HepG2 (cell line): ENCODE data around the gene RREB1. TPM values are rescaled to one million over a fixed set of nuclear protein-coding genes. Genes with fewer than 3 reads are reported as not detected.
A peak's percentile ranks its signal among the peaks of the same experiment; 100 is the strongest.

Experiments
- ATF4 ChIP-seq, 2 experiments: fragments of 450-650 bp in 1 of 2; sonication (generic) in 1 of 2; formaldehyde crosslinking; IDR thresholded peaks; 2 replicates each; pipeline versions ENCODE4 v1.5.0 to v1.8.0; 2020 to 2022; ENCODE audit warnings: mild to moderate bottlenecking in 1 of 2, missing genetic modification reagents in 1 of 2
- ATF7-NPFF ChIP-seq: sonication (generic); formaldehyde crosslinking; IDR thresholded peaks from 2 replicates; pipeline ENCODE4 v1.8.1; 2023; ENCODE audit warnings: mild to moderate bottlenecking, low read depth, missing genetic modification reagents, moderate library complexity
- CC2D1A ChIP-seq: sonication (generic); formaldehyde crosslinking; IDR thresholded peaks from 2 replicates; pipeline ENCODE4 v1.8.1; 2023; ENCODE audit warnings: mild to moderate bottlenecking, missing genetic modification reagents
- DMTF1 ChIP-seq: sonication (generic); formaldehyde crosslinking; IDR thresholded peaks from 2 replicates; pipeline ENCODE4 v1.4.0; 2020; ENCODE audit warnings: mild to moderate bottlenecking, missing genetic modification reagents
- FOXA3 ChIP-seq: IDR thresholded peaks from 2 replicates; pipeline ENCODE4 v1.6.1; 2016; ENCODE audit warnings: missing genetic modification reagents, missing compliant biosample characterization
- FOXM1 ChIP-seq: sonication (generic); formaldehyde crosslinking; IDR thresholded peaks from 2 replicates; pipeline ENCODE4 v1.5.0; 2020; ENCODE audit warnings: missing genetic modification reagents
- KLF9 ChIP-seq: IDR thresholded peaks from 2 replicates; pipeline ENCODE4 v1.6.1; 2016; ENCODE audit warnings: low read depth
- MEF2D ChIP-seq: sonication (generic); formaldehyde crosslinking; IDR thresholded peaks from 2 replicates; pipeline ENCODE4 v1.5.1; 2020; ENCODE audit warnings: mild to moderate bottlenecking, missing genetic modification reagents
- NBN ChIP-seq: fragments of 450-650 bp; conservative IDR thresholded peaks from 2 replicates; pipeline ENCODE4 v1.6.1; 2017
- NR1H2 ChIP-seq: sonication (generic); formaldehyde crosslinking; IDR thresholded peaks from 2 replicates; pipeline ENCODE4 v1.8.1; 2022; ENCODE audit warnings: low read depth, missing genetic modification reagents, borderline replicate concordance
- PHF8 ChIP-seq: sonication (generic); formaldehyde crosslinking; IDR thresholded peaks from 2 replicates; pipeline ENCODE4 v1.5.0; 2020; ENCODE audit warnings: missing genetic modification reagents
- PREB ChIP-seq: sonication (generic); formaldehyde crosslinking; IDR thresholded peaks from 2 replicates; pipeline ENCODE4 v1.4.0; 2020; ENCODE audit warnings: missing genetic modification reagents
- SNAI1 ChIP-seq: sonication (generic); formaldehyde crosslinking; IDR thresholded peaks from 2 replicates; pipeline ENCODE4 v1.5.0; 2020; ENCODE audit warnings: mild to moderate bottlenecking, missing genetic modification reagents, borderline replicate concordance
- THAP9 ChIP-seq: sonication (generic); formaldehyde crosslinking; IDR thresholded peaks from 2 replicates; pipeline ENCODE4; 2020; ENCODE audit warnings: missing genetic modification reagents, mild to moderate bottlenecking, borderline replicate concordance
- ZNF18 ChIP-seq: sonication (generic); formaldehyde crosslinking; IDR thresholded peaks from 2 replicates; pipeline ENCODE4 v1.8.0; 2022; ENCODE audit warnings: mild to moderate bottlenecking, missing genetic modification reagents; ENCODE audit not compliant: insufficient replicate concordance
- ZNF256 ChIP-seq: sonication (generic); formaldehyde crosslinking; conservative IDR thresholded peaks from 2 replicates; pipeline ENCODE4 v1.4.0; 2020; ENCODE audit warnings: missing genetic modification reagents
- ZNF460 ChIP-seq: sonication (generic); formaldehyde crosslinking; IDR thresholded peaks from 2 replicates; pipeline ENCODE4 v1.5.1; 2020; ENCODE audit warnings: missing genetic modification reagents, mild to moderate bottlenecking, borderline replicate concordance
- ZNF773 ChIP-seq: sonication (generic); formaldehyde crosslinking; IDR thresholded peaks from 2 replicates; pipeline ENCODE4 v1.4.0; 2020; ENCODE audit warnings: missing genetic modification reagents, borderline replicate concordance
- ZNF775 ChIP-seq: sonication (generic); formaldehyde crosslinking; IDR thresholded peaks from 2 replicates; pipeline ENCODE4 v1.4.0; 2020; ENCODE audit warnings: missing genetic modification reagents, mild to moderate bottlenecking, moderate library complexity, borderline replicate concordance
- ZSCAN22 ChIP-seq: sonication (generic); formaldehyde crosslinking; IDR thresholded peaks from 2 replicates; pipeline ENCODE4 v1.4.0; 2020; ENCODE audit warnings: mild to moderate bottlenecking, missing genetic modification reagents
- ZSCAN29 ChIP-seq: sonication (generic); formaldehyde crosslinking; conservative IDR thresholded peaks from 2 replicates; pipeline ENCODE4 v1.4.0; 2020; ENCODE audit warnings: mild to moderate bottlenecking, missing genetic modification reagents
- polyA plus RNA-seq, 8 experiments: library from polyadenylated mRNA; depleted of rRNA in 3 of 8; stranded (reverse) in 7 of 8; unstranded in 1 of 8; fragments of >200 nt; fragmentation: Illumina TruSeq in 4 of 8; extraction: Trizol in 4 of 8; gene quantifications; 2 replicates each; pipeline versions ENCODE4 v1.2.1 to v1.2.3, GENCODE V29; 2011 to 2016; ENCODE audit warnings: low read depth in 4 of 8, missing spikeins in 1 of 8, mixed read lengths in 1 of 8; ENCODE audit not compliant: insufficient read depth in 1 of 8
- total RNA-seq, 5 experiments: library from RNA; depleted of rRNA; stranded (reverse); fragments of >200 nt; fragmentation: Illumina TruSeq; extraction: Trizol; gene quantifications; 2 replicates each; pipeline ENCODE4 v1.2.3, GENCODE V29; 2016; ENCODE audit warnings: low read depth in 1 of 5

RREB1 gene
- total and polyA plus RNA-seq, 2 of the 13 experiments (the other 11 are each of a cell fraction or from before 2014, with no cell fraction given): 6.1 to 23.2 TPM

- no peak for TF ChIP-seq ZNF775 (CRISPR knock-in tag)
- no peak for TF ChIP-seq ZNF773 (CRISPR knock-in tag)
- TF ChIP-seq NBN: no peak
- TF ChIP-seq ZSCAN29 (CRISPR knock-in tag): peak; percentile 61; the same call in 1 of the 2 replicates
- TF ChIP-seq ZNF460: no peak
- no peak for TF ChIP-seq ZNF18 (CRISPR knock-in tag)
- TF ChIP-seq ATF7-NPFF (CRISPR knock-in tag): no peak
- TF ChIP-seq MEF2D (CRISPR knock-in tag): no peak; the same call in 1 of the 2 replicates
- peak; percentile 9 for TF ChIP-seq PHF8
- peak; percentile 43; the same call in 1 of the 2 replicates for TF ChIP-seq SNAI1 (CRISPR knock-in tag)
- no peak for TF ChIP-seq ATF4 (CRISPR knock-in tag; IDR thresholded peaks at IDR 0.05)
- no peak for TF ChIP-seq ZSCAN22
- TF ChIP-seq DMTF1 (CRISPR knock-in tag): no peak
- TF ChIP-seq FOXM1 (CRISPR knock-in tag): no peak
- no peak for TF ChIP-seq FOXA3 (CRISPR knock-in tag)
- peak; percentile 69; the same call in 1 of the 2 replicates for TF ChIP-seq THAP9 (CRISPR knock-in tag)
- TF ChIP-seq CC2D1A (CRISPR knock-in tag): no peak
- no peak for TF ChIP-seq KLF9 (CRISPR knock-in tag)
- no peak for TF ChIP-seq ZNF256 (CRISPR knock-in tag)
- TF ChIP-seq PREB (CRISPR knock-in tag): no peak
- TF ChIP-seq NR1H2 (CRISPR knock-in tag): no peak
Measured at GRCh38 chr6:7106752-7107577, 796 bp upstream of the RREB1 start (continued).
